KMS-11 (cell line): ENCODE measurements around the gene GLRX.
"Not testable (repeated sequence)": the region's sequence is repeated elsewhere in the genome, so short reads cannot be mapped to it uniquely, and the experiment has no call there.

ENCODE experiments used
- H2AFZ ChIP-seq: fragments of 200-600 bp; sonication (generic); 2 replicates; pipeline ENCODE4 v1.6.1; 2016; ENCODE audit warnings: antibody characterized with exemption, mixed run types, low read depth
- H3K27ac ChIP-seq: fragments of 200-600 bp; sonication (generic); 2 replicates; pipeline ENCODE4 v1.6.1; 2016; ENCODE audit warnings: mild to moderate bottlenecking, mixed run types
- H3K27me3 ChIP-seq: fragments of 200-600 bp; sonication (generic); 2 replicates; pipeline ENCODE4 v1.6.1; 2017; ENCODE audit warnings: mild to moderate bottlenecking, low read depth, mixed run types, moderate library complexity; ENCODE audit not compliant: insufficient read depth
- H3K36me3 ChIP-seq: fragments of 200-600 bp; sonication (generic); 2 replicates; pipeline ENCODE4 v1.6.1; 2017; ENCODE audit warnings: mild to moderate bottlenecking, mixed run types; ENCODE audit not compliant: insufficient read depth
- H3K4me1 ChIP-seq: fragments of 200-600 bp; sonication (generic); 2 replicates; pipeline ENCODE4 v1.6.1; 2016; ENCODE audit warnings: mild to moderate bottlenecking, low read depth, mixed run types; ENCODE audit not compliant: poor library complexity, severe bottlenecking
- H3K4me2 ChIP-seq: fragments of 200-600 bp; sonication (generic); 2 replicates; pipeline ENCODE4 v1.7.0; 2016; ENCODE audit warnings: mild to moderate bottlenecking, mixed run types
- H3K4me3 ChIP-seq: fragments of 200-600 bp; sonication (generic); IDR thresholded peaks from 2 replicates; pipeline ENCODE4 v1.6.1; 2017; ENCODE audit warnings: low read depth, low read length, mixed read lengths; ENCODE audit not compliant: insufficient read depth
- H3K79me2 ChIP-seq: fragments of 200-600 bp; sonication (generic); 2 replicates; pipeline ENCODE4 v1.6.1; 2016; ENCODE audit warnings: low read depth, mixed run types; ENCODE audit not compliant: insufficient read depth
- H3K9ac ChIP-seq: fragments of 200-600 bp; sonication (generic); 2 replicates; pipeline ENCODE4 v1.6.1; 2016; ENCODE audit warnings: mild to moderate bottlenecking, mixed run types
- H4K20me1 ChIP-seq: fragments of 200-600 bp; sonication (generic); 2 replicates; pipeline ENCODE4 v1.6.1; 2016; ENCODE audit warnings: mild to moderate bottlenecking, mixed run types; ENCODE audit not compliant: insufficient read depth
- CTCF ChIP-seq: fragments of 200-600 bp; sonication (generic); conservative IDR thresholded peaks from 2 replicates; pipeline ENCODE4 v1.6.1; 2017; ENCODE audit warnings: low read depth, mild to moderate bottlenecking, antibody characterized with exemption, low read length, moderate library complexity, mixed read lengths

GLRX gene

GRCh38 chr5:95815155-95815729 lies 7.3 kb downstream of the GLRX start:
- Histone ChIP-seq H3K27me3 (no peaks in the 10 kb centered on the region), H3K4me3 (no peak overlapping the region), H4K20me1 (no peaks in the 10 kb centered on the region), H3K4me1 (peaks cover 4% of the 10 kb centered on the region), H3K4me2 (no peak overlapping the region), H3K36me3 (no peaks in the 10 kb centered on the region), H3K27ac (no peak overlapping the region), H2AFZ (no peak overlapping the region), H3K79me2 (no peaks in the 10 kb centered on the region; the same call in 1 of the 2 replicates), H3K9ac (no peak overlapping the region)
- no peak for TF ChIP-seq CTCF

GRCh38 chr5:95813035-95813434 lies 9.5 kb downstream of the GLRX start:
- not testable (repeated sequence) for H2AFZ ChIP-seq, H3K27ac ChIP-seq, H3K27me3 ChIP-seq, H3K4me3 ChIP-seq, H3K9ac ChIP-seq, H3K4me1 ChIP-seq, H4K20me1 ChIP-seq, H3K79me2 ChIP-seq, H3K4me2 ChIP-seq, H3K36me3 ChIP-seq

GRCh38 chr5:95812074-95812471 lies 10.5 kb downstream of the GLRX start:
- H3K4me1 ChIP-seq: no peaks in the 10 kb centered on the region
- H3K9ac ChIP-seq: no peak overlapping the region
- no peaks in the 10 kb centered on the region for H3K79me2 ChIP-seq
- H3K36me3 ChIP-seq: no peaks in the 10 kb centered on the region
- H3K27me3 ChIP-seq: no peaks in the 10 kb centered on the region
- no peak overlapping the region for H2AFZ ChIP-seq
- H3K4me3 ChIP-seq: no peak overlapping the region
- H3K4me2 ChIP-seq: no peak overlapping the region
- H3K27ac ChIP-seq: no peak overlapping the region
- no peaks in the 10 kb centered on the region for H4K20me1 ChIP-seq
- TF ChIP-seq CTCF: no peak

- not testable (repeated sequence) for H3K27me3 ChIP-seq, H2AFZ ChIP-seq, H3K4me2 ChIP-seq, H4K20me1 ChIP-seq, H3K27ac ChIP-seq, H3K4me3 ChIP-seq, H3K4me1 ChIP-seq, H3K9ac ChIP-seq, H3K79me2 ChIP-seq, H3K36me3 ChIP-seq
Measured at GRCh38 chr5:95811461-95812073, 11.0 kb downstream of the GLRX start.

DNA sequence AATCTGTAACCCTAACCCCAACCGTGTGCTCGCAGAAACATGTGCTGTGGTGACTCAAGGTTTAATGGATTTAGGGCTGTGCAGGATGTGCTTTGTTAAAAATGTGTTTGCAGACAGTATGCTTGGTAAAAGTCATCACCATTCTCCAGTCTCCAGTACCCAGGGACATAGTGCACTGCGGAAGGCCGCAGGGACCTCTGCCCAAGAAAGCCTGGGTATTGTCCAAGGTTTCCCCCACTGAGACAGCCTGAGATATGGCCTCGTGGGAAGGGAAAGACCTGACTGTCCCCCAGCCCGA lies 11.5 kb downstream of the GLRX start:
- not testable (repeated sequence) for H3K4me1 ChIP-seq, H3K9ac ChIP-seq, H3K79me2 ChIP-seq, H3K27ac ChIP-seq, H3K27me3 ChIP-seq, H3K4me2 ChIP-seq, H4K20me1 ChIP-seq, H2AFZ ChIP-seq, H3K4me3 ChIP-seq, H3K36me3 ChIP-seq
